Type B pancreatic cell (in vitro differentiated cells): ENCODE data around the gene FLT1. TPM values are rescaled to one million over a fixed set of nuclear protein-coding genes. Genes with fewer than 3 reads are reported as not detected.

ENCODE experiments used
- DNase-seq: peaks from one replicate; pipeline ENCODE4 v3.0.0; 2021; ENCODE audit warnings: mixed read lengths; ENCODE audit not compliant: unreplicated experiment; ENCODE audit errors: extremely low spot score
- H3K27ac Mint-ChIP-seq: 2 replicates; pipeline ENCODE4 v1.8.0; 2021; ENCODE audit warnings: mild to moderate bottlenecking, mixed read lengths
- H3K27me3 Mint-ChIP-seq: 2 replicates; pipeline ENCODE4 v1.8.0; 2021; ENCODE audit warnings: mixed read lengths
- H3K36me3 Mint-ChIP-seq: 2 replicates; pipeline ENCODE4 v1.8.0; 2021; ENCODE audit warnings: mixed read lengths
- H3K4me1 Mint-ChIP-seq: one replicate; pipeline ENCODE4 v1.8.0; 2021; ENCODE audit warnings: mixed read lengths; ENCODE audit not compliant: unreplicated experiment
- H3K4me3 Mint-ChIP-seq: 2 replicates; pipeline ENCODE4 v1.8.0; 2021; ENCODE audit warnings: mild to moderate bottlenecking, mixed read lengths
- H3K9me3 Mint-ChIP-seq: 2 replicates; pipeline ENCODE4 v1.8.0; 2021; ENCODE audit warnings: mixed read lengths
- CTCF ChIP-seq: fragments of 200-600 bp; sonication (generic); conservative IDR thresholded peaks from 2 replicates; pipeline ENCODE4 v1.5.0; 2021; ENCODE audit warnings: antibody characterized with exemption, mild to moderate bottlenecking
- total RNA-seq: library from RNA; stranded (reverse); gene quantifications from 2 replicates; pipeline ENCODE4 v1.2.1, GENCODE V29; 2021; ENCODE audit warnings: low replicate concordance

The FLT1 gene
- total RNA-seq, 1 donor from 2014 or later, result 1.3 TPM

DNA sequence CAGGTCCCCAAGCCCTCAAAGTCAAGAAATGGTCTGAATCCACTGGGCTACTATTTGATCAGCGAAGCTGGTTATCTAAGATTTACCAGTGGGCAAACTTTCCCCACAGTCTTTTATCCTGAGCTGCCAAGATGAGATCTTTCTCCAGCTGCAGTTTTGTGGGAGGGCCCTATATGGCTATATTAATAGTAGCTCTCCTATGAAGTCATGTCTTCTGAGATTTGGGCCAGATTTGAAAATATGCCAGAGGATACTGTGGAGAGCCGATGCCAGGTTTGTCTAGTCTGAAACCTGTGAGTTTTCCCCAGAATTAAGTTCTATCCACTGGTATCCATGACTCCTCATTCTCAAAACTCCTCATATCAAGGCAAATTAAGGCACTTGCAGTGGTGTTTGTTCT is 173.2 kb downstream of the FLT1 start:
- no peaks in the 10 kb centered on the region for H3K9me3 Mint-ChIP-seq
- no peak overlapping the region for H3K4me3 Mint-ChIP-seq
- TF ChIP-seq CTCF, result no peak
- H3K36me3 Mint-ChIP-seq, result no peaks in the 10 kb centered on the region
- H3K27ac Mint-ChIP-seq, result no peak overlapping the region
- DNase-seq, result no peak
- peaks cover 6% of the 10 kb centered on the region for H3K27me3 Mint-ChIP-seq
- H3K4me1 Mint-ChIP-seq, result peaks cover 5% of the 10 kb centered on the region

GRCh38 chr13:28320884-28321574 is 173.9 kb downstream of the FLT1 start:
- Mint-ChIP-seq H3K4me1 (peaks cover 8% of the 10 kb centered on the region), H3K36me3 (no peaks in the 10 kb centered on the region), H3K9me3 (no peaks in the 10 kb centered on the region), H3K27ac (no peak overlapping the region), H3K27me3 (peaks cover 6% of the 10 kb centered on the region), H3K4me3 (no peak overlapping the region)
- no peak for TF ChIP-seq CTCF
- DNase-seq, result no peak

GRCh38 chr13:28320209-28320608 is 174.7 kb downstream of the FLT1 start:
- H3K9me3 Mint-ChIP-seq, result no peaks in the 10 kb centered on the region
- H3K27ac Mint-ChIP-seq, result no peak overlapping the region
- DNase-seq, result no peak
- no peak for TF ChIP-seq CTCF
- H3K27me3 Mint-ChIP-seq, result peaks cover 6% of the 10 kb centered on the region
- H3K4me3 Mint-ChIP-seq, result no peak overlapping the region
- H3K36me3 Mint-ChIP-seq, result no peaks in the 10 kb centered on the region
- H3K4me1 Mint-ChIP-seq, result peaks cover 12% of the 10 kb centered on the region

DNA sequence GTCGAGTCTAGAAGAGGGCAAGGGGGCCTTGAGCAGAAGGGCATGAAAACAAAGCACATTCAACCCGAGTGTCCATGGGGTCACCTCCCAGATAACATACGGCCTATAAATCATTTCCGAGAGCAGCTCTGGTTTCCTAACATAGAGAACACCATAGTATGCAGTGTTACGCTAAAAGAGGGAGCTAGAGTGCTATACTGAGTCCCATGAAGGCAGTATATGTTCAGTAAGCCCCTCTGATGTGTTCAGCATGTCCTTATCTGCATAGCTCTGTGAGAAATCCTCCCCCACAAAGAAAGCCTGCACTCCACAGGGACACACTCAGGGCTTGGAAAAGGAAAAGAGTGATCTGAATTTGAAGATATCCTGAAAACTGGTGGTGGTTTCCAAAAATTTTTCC is 175.4 kb downstream of the FLT1 start:
- H3K27me3 Mint-ChIP-seq, result peaks cover 6% of the 10 kb centered on the region
- no peak overlapping the region for H3K4me3 Mint-ChIP-seq
- H3K36me3 Mint-ChIP-seq, result no peaks in the 10 kb centered on the region
- no peak for TF ChIP-seq CTCF
- H3K4me1 Mint-ChIP-seq, result peaks cover 12% of the 10 kb centered on the region
- DNase-seq, result no peak
- H3K9me3 Mint-ChIP-seq, result no peaks in the 10 kb centered on the region
- no peak overlapping the region for H3K27ac Mint-ChIP-seq

DNA sequence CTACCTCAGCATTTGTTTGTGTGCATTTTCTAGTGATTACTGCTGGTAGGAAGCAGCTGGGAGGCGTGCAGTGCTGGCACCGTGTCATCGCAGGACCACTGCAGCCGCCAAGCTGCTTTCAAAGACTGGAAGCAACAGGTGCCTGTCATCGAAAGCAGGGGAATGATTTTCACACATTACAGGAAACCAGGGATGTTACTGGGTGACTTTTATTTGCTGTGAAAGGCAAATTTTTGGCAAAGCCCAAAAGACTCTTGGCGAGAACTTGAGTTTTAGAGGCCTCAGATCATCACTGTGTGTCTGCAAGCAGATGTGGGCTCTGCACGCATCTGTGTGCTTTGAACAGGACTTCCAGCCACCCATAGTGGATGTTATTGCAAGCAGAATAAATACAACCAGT is 176.4 kb downstream of the FLT1 start:
- H3K27me3 Mint-ChIP-seq, result no peaks in the 10 kb centered on the region
- H3K4me3 Mint-ChIP-seq, result no peak overlapping the region
- H3K36me3 Mint-ChIP-seq, result no peaks in the 10 kb centered on the region
- DNase-seq, result no peak
- peaks cover 14% of the 10 kb centered on the region for H3K4me1 Mint-ChIP-seq
- no peak for TF ChIP-seq CTCF
- no peak overlapping the region for H3K27ac Mint-ChIP-seq
- H3K9me3 Mint-ChIP-seq, result no peaks in the 10 kb centered on the region
